ENCODE measurements around the gene HSPG2. TPM values are rescaled to one million over a fixed set of nuclear protein-coding genes. Genes with fewer than 3 reads are reported as not detected.
"Not testable (repeated sequence)": the region's sequence is repeated elsewhere in the genome, so short reads cannot be mapped to it uniquely, and the experiment has no call there.

Gene HSPG2
- total and polyA plus RNA-seq, 9 of the 15 experiments (the other 6 are each of a cell fraction or from before 2014, with no cell fraction given), result 0.14 to 160 (median 15.7) TPM

DNA sequence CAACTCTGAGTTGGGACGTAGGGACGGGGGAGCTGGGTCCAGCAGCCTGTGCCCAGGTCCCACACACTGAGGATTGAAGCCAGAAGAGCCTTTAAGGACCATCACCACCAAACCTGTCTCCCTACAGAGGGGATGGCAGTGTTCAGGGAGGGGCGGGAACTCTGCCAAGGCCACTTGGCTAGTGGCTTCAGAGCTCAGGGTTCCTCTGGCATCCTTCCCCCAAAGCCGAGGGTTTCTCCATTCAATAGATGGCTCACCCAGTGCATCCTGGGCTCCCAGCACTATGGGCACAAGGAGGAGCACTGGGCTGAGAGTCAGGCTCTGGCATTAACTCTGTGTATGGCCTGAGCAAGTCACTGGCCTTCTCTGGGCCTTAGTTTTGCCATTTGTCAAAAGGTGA is 44.1 kb upstream of the HSPG2 start:
- H3K9me3 ChIP-seq (replicated peaks; ENCODE audit: control insufficient read depth, insufficient read depth, low read depth, low read length); H4K20me1 ChIP-seq (replicated peaks; ENCODE audit: control insufficient read depth, insufficient read depth, low read length); H3K4me3 ChIP-seq; FAIRE-seq; H3K4me2 ChIP-seq (ENCODE audit: insufficient read depth, low read length); H3K79me2 ChIP-seq (ENCODE audit: control insufficient read depth, insufficient read depth, low read length); ATAC-seq; in situ Hi-C loops (cut with MboI); H3K9me1 ChIP-seq (ENCODE audit: control insufficient read depth, insufficient read depth, low read length); intact Hi-C loops (cut with micrococcal nuclease); H2AFZ ChIP-seq (ENCODE audit: low read depth, low read length); POLR2A ChIA-PET; DNase-seq (ENCODE audit: extremely low read depth in 1 of 4, low spot score in 3 of 4); H3K9ac ChIP-seq (ENCODE audit: insufficient read depth in 1 of 2, low read depth in 2 of 2, low read length in 2 of 2); H3K27ac ChIP-seq (ENCODE audit: extremely low read depth, low read depth, low read length); H3K4me1 ChIP-seq (replicated peaks in 1 of 2; ENCODE audit: control insufficient read depth in 2 of 2, insufficient read depth in 2 of 2, low read length in 2 of 2); CTCF ChIA-PET (ENCODE audit: low intra/inter-chr PET ratio); BruUV-seq (replicated peaks); H3K36me3 ChIP-seq (ENCODE audit: control insufficient read depth, insufficient read depth, low read length): not testable (repeated sequence)
- peaks cover 8 to 14% of the 10 kb centered on the region in 2 experiments; a peak in 4 of 5 replicates for H3K27me3 ChIP-seq (ENCODE audit: control insufficient read depth in 2 of 2, insufficient read depth in 2 of 2, low read length in 2 of 2)
- 29% methylated on average over 1 of the region's 4 CpGs for WGBS (ENCODE audit: insufficient coverage, low coverage, missing lambda C conversion rate)

- H4K20me1 ChIP-seq (replicated peaks; ENCODE audit: control insufficient read depth, insufficient read depth, low read length); H3K9me1 ChIP-seq (ENCODE audit: control insufficient read depth, insufficient read depth, low read length); BruUV-seq (replicated peaks); H3K79me2 ChIP-seq (ENCODE audit: control insufficient read depth, insufficient read depth, low read length); H3K36me3 ChIP-seq (ENCODE audit: control insufficient read depth, insufficient read depth, low read length); H2AFZ ChIP-seq (ENCODE audit: low read depth, low read length); H3K4me3 ChIP-seq; H3K4me2 ChIP-seq (ENCODE audit: insufficient read depth, low read length); H3K9me3 ChIP-seq (replicated peaks; ENCODE audit: control insufficient read depth, insufficient read depth, low read depth, low read length); H3K27ac ChIP-seq (ENCODE audit: extremely low read depth, low read depth, low read length); POLR2A ChIA-PET; in situ Hi-C loops (cut with MboI); intact Hi-C loops (cut with micrococcal nuclease); DNase-seq (ENCODE audit: extremely low read depth in 1 of 4, low spot score in 3 of 4); H3K4me1 ChIP-seq (replicated peaks in 1 of 2; ENCODE audit: control insufficient read depth in 2 of 2, insufficient read depth in 2 of 2, low read length in 2 of 2); CTCF ChIA-PET (ENCODE audit: low intra/inter-chr PET ratio): not testable (repeated sequence)
- Histone ChIP-seq H3K9ac (ENCODE audit: insufficient read depth in 1 of 2, low read depth in 2 of 2, low read length in 2 of 2) (peak overlapping the region in 1 of 2 experiments; percentile 28; a peak in 1 of 4 replicates), H3K27me3 (ENCODE audit: control insufficient read depth in 2 of 2, insufficient read depth in 2 of 2, low read length in 2 of 2) (peaks cover 10 to 19% of the 10 kb centered on the region in 2 experiments; a peak in 4 of 5 replicates)
- WGBS (ENCODE audit: insufficient coverage, low coverage, missing lambda C conversion rate), result 13% methylated on average over 8 of the region's 21 CpGs
- peak; percentile 84 for FAIRE-seq
- peak; percentile 96 for ATAC-seq
- TF ChIP-seq, protein P1, sequence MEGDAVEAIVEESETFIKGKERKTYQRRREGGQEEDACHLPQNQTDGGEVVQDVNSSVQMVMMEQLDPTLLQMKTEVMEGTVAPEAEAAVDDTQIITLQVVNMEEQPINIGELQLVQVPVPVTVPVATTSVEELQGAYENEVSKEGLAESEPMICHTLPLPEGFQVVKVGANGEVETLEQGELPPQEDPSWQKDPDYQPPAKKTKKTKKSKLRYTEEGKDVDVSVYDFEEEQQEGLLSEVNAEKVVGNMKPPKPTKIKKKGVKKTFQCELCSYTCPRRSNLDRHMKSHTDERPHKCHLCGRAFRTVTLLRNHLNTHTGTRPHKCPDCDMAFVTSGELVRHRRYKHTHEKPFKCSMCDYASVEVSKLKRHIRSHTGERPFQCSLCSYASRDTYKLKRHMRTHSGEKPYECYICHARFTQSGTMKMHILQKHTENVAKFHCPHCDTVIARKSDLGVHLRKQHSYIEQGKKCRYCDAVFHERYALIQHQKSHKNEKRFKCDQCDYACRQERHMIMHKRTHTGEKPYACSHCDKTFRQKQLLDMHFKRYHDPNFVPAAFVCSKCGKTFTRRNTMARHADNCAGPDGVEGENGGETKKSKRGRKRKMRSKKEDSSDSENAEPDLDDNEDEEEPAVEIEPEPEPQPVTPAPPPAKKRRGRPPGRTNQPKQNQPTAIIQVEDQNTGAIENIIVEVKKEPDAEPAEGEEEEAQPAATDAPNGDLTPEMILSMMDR (IDR thresholded peaks at IDR 0.05 in 2 of 3, conservative IDR thresholded peaks at IDR 0.05 in 1 of 3; ENCODE audit: insufficient read depth in 2 of 3, low read depth in 1 of 3, low read length in 3 of 3), result peak in 2 of 3 experiments; percentile 2 to 33; a peak in 1 of 6 replicates
These were observed 43.6 kb upstream of the HSPG2 start for GRCh38 chr1:21980515-21981220.

DNA sequence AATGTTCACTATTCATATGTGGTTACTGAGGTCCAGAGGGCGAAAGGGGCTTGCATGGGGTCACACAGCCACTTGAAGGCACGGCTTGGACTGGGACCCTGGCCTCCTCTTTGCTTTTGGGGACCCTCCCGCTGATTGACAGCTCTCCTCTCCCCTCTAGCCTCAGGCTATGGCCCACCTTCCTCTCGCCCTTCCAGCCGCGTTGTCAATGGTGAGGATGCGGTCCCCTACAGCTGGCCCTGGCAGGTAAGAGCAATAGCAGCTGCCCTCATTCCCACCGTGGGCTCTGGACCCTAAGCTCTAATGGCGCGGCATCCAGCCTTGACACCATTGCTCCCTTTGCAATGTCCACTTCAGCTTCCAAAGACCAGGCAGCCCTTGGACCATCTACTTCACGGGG is 41.1 kb upstream of the HSPG2 start:
- H3K79me2 ChIP-seq (ENCODE audit: control insufficient read depth, insufficient read depth, low read length); H3K27ac ChIP-seq (ENCODE audit: extremely low read depth, low read depth, low read length); DNase-seq (ENCODE audit: extremely low read depth in 1 of 4, low spot score in 3 of 4); H3K36me3 ChIP-seq (ENCODE audit: control insufficient read depth, insufficient read depth, low read length); H3K4me3 ChIP-seq; ATAC-seq; H3K9me1 ChIP-seq (ENCODE audit: control insufficient read depth, insufficient read depth, low read length); POLR2A ChIA-PET; H2AFZ ChIP-seq (ENCODE audit: low read depth, low read length); H3K9me3 ChIP-seq (replicated peaks; ENCODE audit: control insufficient read depth, insufficient read depth, low read depth, low read length); H4K20me1 ChIP-seq (replicated peaks; ENCODE audit: control insufficient read depth, insufficient read depth, low read length); BruUV-seq (replicated peaks); intact Hi-C loops (cut with micrococcal nuclease); FAIRE-seq; H3K4me2 ChIP-seq (ENCODE audit: insufficient read depth, low read length); in situ Hi-C loops (cut with MboI); H3K4me1 ChIP-seq (replicated peaks in 1 of 2; ENCODE audit: control insufficient read depth in 2 of 2, insufficient read depth in 2 of 2, low read length in 2 of 2); CTCF ChIA-PET (ENCODE audit: low intra/inter-chr PET ratio): not testable (repeated sequence)
- H3K9ac ChIP-seq (ENCODE audit: insufficient read depth in 1 of 2, low read depth in 2 of 2, low read length in 2 of 2), result peak overlapping the region in 1 of 2 experiments; percentile 35; a peak in 1 of 4 replicates
- WGBS (ENCODE audit: insufficient coverage, low coverage, missing lambda C conversion rate), result 12% methylated on average over 7 of the region's 11 CpGs
- H3K27me3 ChIP-seq (ENCODE audit: control insufficient read depth in 2 of 2, insufficient read depth in 2 of 2, low read length in 2 of 2), result peaks cover 8 to 30% of the 10 kb centered on the region in 2 experiments; a peak in 4 of 5 replicates
